ENCODE measurements around the gene F9. TPM values are rescaled to one million over a fixed set of nuclear protein-coding genes. Genes with fewer than 3 reads are reported as not detected.

The F9 gene
- total RNA-seq, 1 experiment from 2014 or later: 0.17 TPM

GRCh38 chrX:139560221-139560620, 29.7 kb downstream of the F9 start (continued):
- no peak for TF ChIP-seq AFF4 (CRISPR knock-in tag; IDR thresholded peaks at IDR 0.05; ENCODE audit: borderline replicate concordance)
- no peak for TF ChIP-seq ESRRA (CRISPR knock-in tag; IDR thresholded peaks at IDR 0.05; ENCODE audit: borderline replicate concordance)

- Mint-ChIP-seq H3K27ac (no peak overlapping the region), H3K9me3 (no peaks in the 10 kb centered on the region), H3K27me3 (ENCODE audit: low read depth) (no peaks in the 10 kb centered on the region), H3K4me3 (no peak overlapping the region), H3K36me3 (no peaks in the 10 kb centered on the region), H3K4me1 (no peaks in the 10 kb centered on the region)
- CTCF ChIA-PET: no interaction called here
- POLR2A ChIA-PET: no interaction called here
- ATAC-seq: no peak
- DNase-seq (ENCODE audit: low spot score): no peak
- TF ChIP-seq ZNF121 (CRISPR knock-in tag; IDR thresholded peaks at IDR 0.05): no peak
- TF ChIP-seq FOXJ3 (CRISPR knock-in tag; IDR thresholded peaks at IDR 0.05; ENCODE audit: borderline replicate concordance): no peak
- TF ChIP-seq FOXK1 (CRISPR knock-in tag; IDR thresholded peaks at IDR 0.05): no peak
- TF ChIP-seq NFYB (CRISPR knock-in tag; conservative IDR thresholded peaks at IDR 0.05; ENCODE audit: low read depth): no peak
- no peak for TF ChIP-seq USF1 (CRISPR knock-in tag; IDR thresholded peaks at IDR 0.05)
- TF ChIP-seq NR3C1 (CRISPR knock-in tag; conservative IDR thresholded peaks at IDR 0.05; ENCODE audit: low read depth): no peak
- no peak for TF ChIP-seq ZNF671 (CRISPR knock-in tag; IDR thresholded peaks at IDR 0.05)
- no peak for TF ChIP-seq ZNF138 (CRISPR knock-in tag; conservative IDR thresholded peaks at IDR 0.05)
- no peak for TF ChIP-seq SMAD4 (CRISPR knock-in tag; IDR thresholded peaks at IDR 0.05)
- TF ChIP-seq JAZF1 (CRISPR knock-in tag; IDR thresholded peaks at IDR 0.05): no peak
Observed at GRCh38 chrX:139563251-139563650, 32.7 kb downstream of the F9 start.

GRCh38 chrX:139566981-139567380, 36.4 kb downstream of the F9 start:
- Mint-ChIP-seq H3K9me3 (no peaks in the 10 kb centered on the region), H3K4me3 (no peak overlapping the region), H3K36me3 (no peaks in the 10 kb centered on the region), H3K27ac (no peak overlapping the region), H3K27me3 (ENCODE audit: low read depth) (no peaks in the 10 kb centered on the region), H3K4me1 (no peaks in the 10 kb centered on the region)
- ATAC-seq: no peak
- ChIA-PET CTCF (no interaction called here), POLR2A (no interaction called here)
- DNase-seq (ENCODE audit: low spot score): no peak
- TF ChIP-seq ETV6 (CRISPR knock-in tag; IDR thresholded peaks at IDR 0.05): no peak
- TF ChIP-seq ZNF416 (CRISPR knock-in tag; IDR thresholded peaks at IDR 0.05): no peak
- TF ChIP-seq ZNF281 (CRISPR knock-in tag; IDR thresholded peaks at IDR 0.05): no peak
- no peak for TF ChIP-seq ESRRA (CRISPR knock-in tag; IDR thresholded peaks at IDR 0.05; ENCODE audit: borderline replicate concordance)
- TF ChIP-seq FOXK1 (CRISPR knock-in tag; IDR thresholded peaks at IDR 0.05): no peak
- no peak for TF ChIP-seq ZNF425 (CRISPR knock-in tag; conservative IDR thresholded peaks at IDR 0.05)
- no peak for TF ChIP-seq ZNF121 (CRISPR knock-in tag; IDR thresholded peaks at IDR 0.05)
- no peak for TF ChIP-seq TP53 (CRISPR knock-in tag; IDR thresholded peaks at IDR 0.05)
- no peak for TF ChIP-seq NR2C2 (CRISPR knock-in tag; IDR thresholded peaks at IDR 0.05)
- no peak for TF ChIP-seq NR1H2 (CRISPR knock-in tag; IDR thresholded peaks at IDR 0.05)
- TF ChIP-seq SMAD3 (CRISPR knock-in tag; IDR thresholded peaks at IDR 0.05; ENCODE audit: borderline replicate concordance): no peak
- no peak for TF ChIP-seq JUN (CRISPR knock-in tag; IDR thresholded peaks at IDR 0.05)
- no peak for TF ChIP-seq E2F5 (CRISPR knock-in tag; IDR thresholded peaks at IDR 0.05)
- TF ChIP-seq ELF4 (CRISPR knock-in tag; IDR thresholded peaks at IDR 0.05; ENCODE audit: low read depth): no peak
- TF ChIP-seq ERG (CRISPR knock-in tag; IDR thresholded peaks at IDR 0.05): no peak

Measured in WTC11 (cell line).